Pancreas (tissue), 10 donors: ENCODE measurements around the gene ST6GALNAC6. TPM values are rescaled to one million over a fixed set of nuclear protein-coding genes. Genes with fewer than 3 reads are reported as not detected.

Experiments used
- ATAC-seq, 4 donors: fragments of 200-7000 bp; cut with Tn5 transposase; one replicate each; pipeline versions ENCODE4 v1.8.0 to v1.9.1; 2020; ENCODE audit warnings: mild to moderate bottlenecking in 4 of 4, moderate library complexity in 4 of 4
- DNase-seq, 6 donors: peaks; one replicate each; pipeline ENCODE4 v3.0.0-alpha.2; 2020
- FAIRE-seq: peaks from 2 replicates; lab custom pipeline; 2012; peaks lifted over from hg19 to GRCh38; lab: Jason Lieb, UNC
- H3K27ac ChIP-seq, 4 donors: fragments of 200-600 bp; sonication (generic); 1 replicate in 3 of 4; 2 replicates in 1 of 4; pipeline versions ENCODE4 v1.5.0 to v1.8.0; 2020
- H3K27me3 ChIP-seq, 4 donors: fragments of 200-600 bp; one replicate each; pipeline ENCODE4 v1.8.0; 2021
- H3K36me3 ChIP-seq, 3 donors: fragments of 200-600 bp; sonication (generic) in 1 of 3; one replicate each; pipeline versions ENCODE4 v1.5.0 to v1.8.0; 2020 to 2021
- H3K4me1 ChIP-seq, 3 donors: fragments of 200-600 bp; one replicate each; pipeline ENCODE4 v1.8.0; 2021
- H3K4me3 ChIP-seq, 4 donors: fragments of 200-600 bp; sonication (generic) in 2 of 4; one replicate each; pipeline versions ENCODE4 v1.5.0 to v1.8.0; 2020 to 2021
- H3K9me3 ChIP-seq, 4 donors: fragments of 200-600 bp; one replicate each; pipeline ENCODE4 v1.8.0; 2021
- CTCF ChIP-seq, 4 donors: fragments of 200-600 bp; sonication (generic) in 3 of 4; IDR thresholded peaks; one replicate each; pipeline versions ENCODE4 v1.5.0 to v1.8.0; 2021; ENCODE audit warnings: antibody characterized with exemption in 4 of 4
- WGBS, 2 donors: extraction: QIAGEN DNeasy Blood & Tissue Kit; methylation state at CpG; one replicate each; pipeline ENCODE4 v1.1.7; 2013; 5-methylcytosine and 5-hydroxymethylcytosine counted together
- intact Hi-C, 3 donors: fragments of 100-400 bp; cut with DNase I; formaldehyde crosslinking; loops; one replicate each; pipeline versions ENCODE4 v1.11.1 to v1.14.2; 2022
- polyA plus RNA-seq, 2 donors: library from polyadenylated mRNA; stranded (reverse); fragments of 200-250 nt; gene quantifications; one replicate each; pipeline ENCODE4 v1.2.3, GENCODE V29; 2013
- total RNA-seq, 6 donors: library from RNA; stranded (reverse); fragmentation: NEBNext Ultra II Directional in 4 of 6; extraction: Animal tissue kit (Norgen Biotek cat#: 25700) in 4 of 6; gene quantifications; one replicate each; pipeline versions ENCODE4 v1.2.1 to v1.2.4, GENCODE V29; 2021 to 2023
- donor health status: healthy with polysubstance abuse.
- donor health status: DM: no; HTN: no; CAD: no; lungs with moderate emphysema.
- donor health status: DM: no; HTN: no; CAD: no.
- donor health status: control.
- donor health status: control.
- donor health status: Bipolar disorder and iron deficiency.
- donor health status: DM: yes; HTN: yes; CAD: no.
- donor health status: DM: no; HTN: no; CAD: no.
- donor health status: DM: no; HTN: no; CAD: no.
- donor health status: DM: yes; HTN: yes; CAD: no.

Gene ST6GALNAC6
- total and polyA plus RNA-seq, 8 donors = 20.7 to 35.7 (median 27.0) TPM

- Histone ChIP-seq H3K36me3 (peaks cover 0 to 9% (median 2%) of the 10 kb centered on the region in 3 donors), H3K9me3 (no peaks in the 10 kb centered on the region), H3K27me3 (no peaks in the 10 kb centered on the region), H3K4me1 (peaks cover 7 to 29% (median 14%) of the 10 kb centered on the region in 3 donors), H3K27ac (peak overlapping the region; percentile 55 to 84 (median 70)), H3K4me3 (no peak overlapping the region)
- FAIRE-seq (no peak), ATAC-seq (no peak), DNase-seq (peak in 3 of 6 donors; percentile 41 to 80 (median 41))
- TF ChIP-seq CTCF (IDR thresholded peaks at IDR 0.05) = no peak
- WGBS, 2 donors = 58 to 62% methylated on average over 17 of the region's 17 CpGs
- intact Hi-C loops = no loop called here
Measured at GRCh38 chr9:127903557-127904475, 4.4 kb upstream of the ST6GALNAC6 start.

GRCh38 chr9:127898433-127899127, 823 bp downstream of the ST6GALNAC6 start:
- DNase-seq (peak; percentile 51 to 86 (median 64)), ATAC-seq (peak; percentile 26 to 58 (median 48)), FAIRE-seq (no peak)
- Histone ChIP-seq H3K9me3 (no peaks in the 10 kb centered on the region), H3K27ac (peak overlapping the region; percentile 31 to 84 (median 76)), H3K4me3 (peak overlapping the region; percentile 76 to 96 (median 89)), H3K36me3 (peaks cover 4 to 27% (median 9%) of the 10 kb centered on the region in 3 donors), H3K27me3 (no peaks in the 10 kb centered on the region), H3K4me1 (peaks cover 13 to 29% (median 14%) of the 10 kb centered on the region in 3 donors)
- WGBS, 2 donors = 4% methylated on average over 26 to 32 of the region's 32 CpGs
- intact Hi-C loops = no loop called here
- TF ChIP-seq CTCF (IDR thresholded peaks at IDR 0.05) = no peak

GRCh38 chr9:127897193-127897692, 2.2 kb downstream of the ST6GALNAC6 start:
- Histone ChIP-seq H3K9me3 (no peaks in the 10 kb centered on the region), H3K36me3 (peaks cover 10 to 36% (median 10%) of the 10 kb centered on the region in 3 donors), H3K4me1 (peaks cover 13 to 29% (median 14%) of the 10 kb centered on the region in 3 donors), H3K4me3 (peak overlapping the region in 2 of 4 donors; percentile 96), H3K27ac (peak overlapping the region in 3 of 4 donors; percentile 22 to 83 (median 51)), H3K27me3 (no peaks in the 10 kb centered on the region)
- TF ChIP-seq CTCF (IDR thresholded peaks at IDR 0.05) = no peak
- peak; percentile 52 to 81 (median 77) for ATAC-seq
- intact Hi-C loops = no loop called here
- 10% methylated on average over 16 to 19 of the region's 19 CpGs for WGBS, 2 donors
- FAIRE-seq = no peak
- DNase-seq = peak; percentile 78 to 91 (median 81)

GRCh38 chr9:127896395-127897192, 2.8 kb downstream of the ST6GALNAC6 start:
- no peak for FAIRE-seq
- TF ChIP-seq CTCF (IDR thresholded peaks at IDR 0.05) = no peak
- intact Hi-C loops = no loop called here
- WGBS, 2 donors = 63 to 70% methylated on average over 16 of the region's 16 CpGs
- Histone ChIP-seq H3K9me3 (no peaks in the 10 kb centered on the region), H3K4me1 (peaks cover 13 to 29% (median 14%) of the 10 kb centered on the region in 3 donors), H3K4me3 (peak overlapping the region in 2 of 4 donors; percentile 17 to 96), H3K36me3 (peaks cover 10 to 36% (median 10%) of the 10 kb centered on the region in 3 donors), H3K27ac (peak overlapping the region in 2 of 4 donors; percentile 22 to 83), H3K27me3 (no peaks in the 10 kb centered on the region)
- DNase-seq = peak in 1 of 6 donors; percentile 48
- no peak for ATAC-seq
